ENCODE measurements around the gene OLFML2A.

DNA sequence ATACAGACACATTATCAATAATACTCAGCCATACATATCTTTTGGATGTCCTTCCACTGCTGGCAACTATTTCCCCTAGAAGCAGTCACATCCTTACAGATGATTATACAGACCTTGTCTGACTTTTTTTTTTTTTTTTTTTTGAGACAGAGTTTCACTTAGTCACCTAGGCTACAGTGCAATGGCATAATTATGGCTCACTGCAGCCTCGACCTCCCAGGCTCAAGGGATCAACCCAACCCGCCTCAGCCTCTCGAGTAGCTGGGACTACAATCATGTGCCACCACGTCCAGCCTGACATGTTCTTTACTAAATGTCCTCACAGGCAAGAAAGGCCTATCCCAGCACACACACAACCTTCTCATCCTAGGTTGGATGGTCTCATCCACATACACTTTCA lies 29.9 kb upstream of the OLFML2A start:
- TF ChIP-seq, protein P1, sequence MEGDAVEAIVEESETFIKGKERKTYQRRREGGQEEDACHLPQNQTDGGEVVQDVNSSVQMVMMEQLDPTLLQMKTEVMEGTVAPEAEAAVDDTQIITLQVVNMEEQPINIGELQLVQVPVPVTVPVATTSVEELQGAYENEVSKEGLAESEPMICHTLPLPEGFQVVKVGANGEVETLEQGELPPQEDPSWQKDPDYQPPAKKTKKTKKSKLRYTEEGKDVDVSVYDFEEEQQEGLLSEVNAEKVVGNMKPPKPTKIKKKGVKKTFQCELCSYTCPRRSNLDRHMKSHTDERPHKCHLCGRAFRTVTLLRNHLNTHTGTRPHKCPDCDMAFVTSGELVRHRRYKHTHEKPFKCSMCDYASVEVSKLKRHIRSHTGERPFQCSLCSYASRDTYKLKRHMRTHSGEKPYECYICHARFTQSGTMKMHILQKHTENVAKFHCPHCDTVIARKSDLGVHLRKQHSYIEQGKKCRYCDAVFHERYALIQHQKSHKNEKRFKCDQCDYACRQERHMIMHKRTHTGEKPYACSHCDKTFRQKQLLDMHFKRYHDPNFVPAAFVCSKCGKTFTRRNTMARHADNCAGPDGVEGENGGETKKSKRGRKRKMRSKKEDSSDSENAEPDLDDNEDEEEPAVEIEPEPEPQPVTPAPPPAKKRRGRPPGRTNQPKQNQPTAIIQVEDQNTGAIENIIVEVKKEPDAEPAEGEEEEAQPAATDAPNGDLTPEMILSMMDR (IDR thresholded peaks at IDR 0.05) = no peak
- TF ChIP-seq POLR2A (IDR thresholded peaks at IDR 0.05) = no peak

Measured in thyroid gland (tissue), 4 donors.